NB4 (cell line): ENCODE results near the gene ANO5.

ENCODE experiments used
- CTCF ChIP-seq: IDR thresholded peaks from one replicate; pipeline ENCODE4 v1.5.1; 2012; ENCODE audit warnings: low read depth, low read length
- MAX ChIP-seq: IDR thresholded peaks from 2 replicates; pipeline ENCODE4 v1.6.1; 2011; ENCODE audit warnings: low read depth, low read length
- POLR2A ChIP-seq: IDR thresholded peaks from 2 replicates; pipeline ENCODE4 v1.6.1; 2011; ENCODE audit warnings: mild to moderate bottlenecking; ENCODE audit not compliant: insufficient read length; ENCODE audit errors: extremely low read depth

GRCh38 chr11:22193348-22194051, 615 bp downstream of the ANO5 start:
- TF ChIP-seq CTCF (no peak), POLR2A (no peak), MAX (no peak)
